GM12878 (cell line): ENCODE measurements around the gene ALX4. TPM values are rescaled to one million over a fixed set of nuclear protein-coding genes. Genes with fewer than 3 reads are reported as not detected.

Experiments used
- ATAC-seq: fragments of 200-7000 bp; cut with Tn5 transposase; 3 replicates; pipeline ENCODE4 v1.9.1; 2020; ENCODE audit warnings: mild to moderate bottlenecking, moderate library complexity
- BruUV-seq: library from RNA; stranded (reverse); fragments of 400-500 nt; replicated peaks from 2 replicates; lab custom pipeline; 2021; lab: Mats Ljungman, UMichigan
- CTCF ChIA-PET: fragments of 300-600 bp; sonication (Branson Sonifier 250); formaldehyde crosslinking; extraction: SDS; loops from one replicate; lab custom pipeline; 2021; ENCODE audit warnings: inconsistent platforms; lab: Yijun Ruan, JAX
- POLR2A ChIA-PET: fragments of 350-600 bp; formaldehyde crosslinking; extraction: SDS; loops from one replicate; lab custom pipeline; 2021; ENCODE audit warnings: inconsistent platforms; lab: Charles Lee
- RAD21 ChIA-PET: fragments of 300-600 bp; sonication (Branson Sonifier 250); formaldehyde crosslinking; loops from one replicate; lab custom pipeline; 2023; ENCODE audit warnings: antibody characterized with exemption; ENCODE audit not compliant: unreplicated experiment; lab: Charles Lee
- SMC1A ChIA-PET: fragments of 300-600 bp; sonication (Branson Sonifier 250); formaldehyde crosslinking; loops from one replicate; lab custom pipeline; 2023; ENCODE audit not compliant: unreplicated experiment, uncharacterized antibody; lab: Charles Lee
- DNase-seq: peaks from one replicate; pipeline ENCODE4 v3.0.0-alpha.2; 2011; ENCODE audit warnings: low read depth, low spot score
- FAIRE-seq: peaks from 3 replicates; lab custom pipeline; 2011; peaks lifted over from hg19 to GRCh38; lab: Jason Lieb, UNC
- H2AFZ ChIP-seq: 2 replicates; pipeline ENCODE4 v1.6.0; 2011; ENCODE audit warnings: low read depth, low read length, control low read depth; ENCODE audit not compliant: control insufficient read depth
- H3K27ac ChIP-seq: 2 replicates; pipeline ENCODE4 v1.5.1; 2011; ENCODE audit warnings: control low read depth; ENCODE audit not compliant: control insufficient read depth, insufficient read depth
- H3K27me3 ChIP-seq, 2 experiments: replicated peaks in 1 of 2; 2 replicates each; pipeline versions ENCODE4 v1.6.0 to v1.6.1; 2011; ENCODE audit warnings: low read length in 1 of 2; ENCODE audit not compliant: control insufficient read depth in 2 of 2, insufficient read depth in 2 of 2
- H3K36me3 ChIP-seq, 2 experiments: 2 replicates each; pipeline ENCODE4 v1.5.1; 2011; ENCODE audit warnings: low read length in 1 of 2; ENCODE audit not compliant: control insufficient read depth in 2 of 2, insufficient read depth in 2 of 2
- H3K4me1 ChIP-seq: 2 replicates; pipeline ENCODE4 v1.6.1; 2011; ENCODE audit warnings: mild to moderate bottlenecking, low read length, moderate library complexity, mixed read lengths; ENCODE audit not compliant: control insufficient read depth, insufficient read depth
- H3K4me2 ChIP-seq: 2 replicates; pipeline ENCODE4 v1.6.0; 2011; ENCODE audit warnings: control low read depth; ENCODE audit not compliant: control insufficient read depth, insufficient read depth
- H3K4me3 ChIP-seq: fragments of 200-600 bp; sonication (generic); 2 replicates; pipeline ENCODE4 v1.5.1; 2016
- H3K79me2 ChIP-seq: 2 replicates; pipeline ENCODE4 v1.6.0; 2011; ENCODE audit warnings: low read length; ENCODE audit not compliant: control insufficient read depth, insufficient read depth
- H3K9ac ChIP-seq: 2 replicates; pipeline ENCODE4 v1.8.0; 2011; ENCODE audit warnings: low read length, control low read depth, mixed read lengths; ENCODE audit not compliant: control insufficient read depth, insufficient read depth
- H3K9me3 ChIP-seq: replicated peaks from 3 replicates; pipeline ENCODE4 v1.5.1; 2011; ENCODE audit warnings: mild to moderate bottlenecking, low read length; ENCODE audit not compliant: control insufficient read depth, insufficient read depth
- H4K20me1 ChIP-seq: 2 replicates; pipeline ENCODE4 v1.6.0; 2011; ENCODE audit not compliant: control insufficient read depth, insufficient read depth
- BRCA1 ChIP-seq: IDR thresholded peaks from 2 replicates; pipeline ENCODE4 v1.6.1; 2011; ENCODE audit warnings: low read depth, low read length, improper control_type of control experiment
- CBFB ChIP-seq: IDR thresholded peaks from 2 replicates; pipeline ENCODE4 v1.6.1; 2016; ENCODE audit warnings: antibody characterized with exemption, low read depth
- EZH2 ChIP-seq: IDR thresholded peaks from 2 replicates; pipeline ENCODE4 v1.6.1; 2012; ENCODE audit warnings: low read depth, mild to moderate bottlenecking, control low read depth, inconsistent platforms, low read length, borderline replicate concordance; ENCODE audit not compliant: control insufficient read depth
- FOS ChIP-seq: IDR thresholded peaks from 3 replicates; pipeline ENCODE4 v1.6.1; 2011; ENCODE audit warnings: borderline replicate concordance; ENCODE audit not compliant: insufficient read length; ENCODE audit errors: extremely low read depth
- MYC ChIP-seq: IDR thresholded peaks from 2 replicates; pipeline ENCODE4 v1.6.1; 2011; ENCODE audit warnings: mild to moderate bottlenecking, low read length, moderate library complexity, inconsistent platforms; ENCODE audit not compliant: insufficient read depth, insufficient replicate concordance, insufficient read length, severe bottlenecking
- NBN ChIP-seq: fragments of 450-650 bp; IDR thresholded peaks from 2 replicates; pipeline ENCODE4 v1.6.1; 2016
- NFYA ChIP-seq: IDR thresholded peaks from 2 replicates; pipeline ENCODE4 v1.6.1; 2011; ENCODE audit warnings: low read depth, mild to moderate bottlenecking, low read length, improper control_type of control experiment, borderline replicate concordance
- NRF1 ChIP-seq: conservative IDR thresholded peaks from 2 replicates; pipeline ENCODE4 v1.6.1; 2011; ENCODE audit warnings: mild to moderate bottlenecking, low read depth, low read length, improper control_type of control experiment
- PAX8 ChIP-seq: fragments of 450-650 bp; IDR thresholded peaks from 2 replicates; pipeline ENCODE4 v1.6.1; 2017; ENCODE audit warnings: mild to moderate bottlenecking, moderate library complexity
- PML ChIP-seq: IDR thresholded peaks from 2 replicates; pipeline ENCODE4 v1.6.1; 2012; ENCODE audit warnings: low read length, inconsistent platforms
- RAD21 ChIP-seq: IDR thresholded peaks from 2 replicates; pipeline ENCODE4 v1.6.1; 2011; ENCODE audit warnings: mild to moderate bottlenecking, low read depth, low read length, moderate library complexity; ENCODE audit not compliant: insufficient read depth
- RCOR1 ChIP-seq: conservative IDR thresholded peaks from 2 replicates; pipeline ENCODE4 v1.6.1; 2012; ENCODE audit warnings: low read depth, low read length, improper control_type of control experiment
- ZNF217 ChIP-seq: fragments of 450-650 bp; IDR thresholded peaks from 2 replicates; pipeline ENCODE4 v1.6.1; 2017; ENCODE audit warnings: antibody characterized with exemption, mild to moderate bottlenecking
- whole genome bisulfite sequencing: methylation state at CpG from one replicate; pipeline ENCODE4 v1.1.6; 2016; ENCODE audit warnings: low lambda C conversion rate; ENCODE audit not compliant: insufficient replicate concordance, insufficient coverage; ENCODE audit errors: missing lambda C conversion rate; 5-methylcytosine and 5-hydroxymethylcytosine counted together
- in situ Hi-C: fragments of 300-500 bp; cut with MboI; formaldehyde crosslinking; loops from 9 replicates; pipeline ENCODE4 v1.14.3; 2018; ENCODE audit warnings: mixed read lengths
- intact Hi-C: fragments of 100-400 bp; cut with micrococcal nuclease; formaldehyde crosslinking; loops from one replicate; pipeline ENCODE4 v1.14.2; 2022; ENCODE audit not compliant: unreplicated experiment
- polyA plus RNA-seq, 11 experiments: library from polyadenylated mRNA; depleted of rRNA in 4 of 11; unstranded in 6 of 11; stranded (reverse) in 5 of 11; fragments of >200 nt; fragmentation: Nextera tagmentation in 4 of 11; fragmentation: Illumina TruSeq in 1 of 11; extraction: Ambion mirVana in 4 of 11; extraction: Trizol in 1 of 11; gene quantifications; 1 replicate in 1 of 11; 2 replicates in 10 of 11; pipeline versions ENCODE4 v1.2.1 to v1.2.3, GENCODE V29; 2011 to 2016; ENCODE audit warnings: inconsistent platforms in 2 of 11, missing spikeins in 2 of 11, low read depth in 1 of 11
- total RNA-seq, 4 experiments: library from RNA; depleted of rRNA in 3 of 4; stranded (reverse); fragments of >200 nt in 3 of 4; fragmentation: Illumina TruSeq in 1 of 4; extraction: Trizol in 1 of 4; gene quantifications; 2 replicates each; pipeline versions ENCODE4 v1.2.1 to v1.2.3, GENCODE V29; 2013 to 2021
- TF ChIP-seq, protein P1 (sequence below): fragments of 450-650 bp; IDR thresholded peaks from 2 replicates; pipeline ENCODE4 v1.6.1; 2017; ENCODE audit warnings: mild to moderate bottlenecking, moderate library complexity
- TF ChIP-seq, protein P2 (sequence below): IDR thresholded peaks from 2 replicates; pipeline ENCODE4 v1.6.1; 2012; ENCODE audit warnings: low read depth, low read length, improper control_type of control experiment
- TF ChIP-seq, protein P3 (sequence below): fragments of 450-650 bp; IDR thresholded peaks from 2 replicates; pipeline ENCODE4 v1.6.1; 2018; ENCODE audit warnings: borderline replicate concordance, mild to moderate bottlenecking; ENCODE audit not compliant: partially characterized antibody
- TF ChIP-seq, protein P4 (sequence below): fragments of 450-650 bp; IDR thresholded peaks from 2 replicates; pipeline ENCODE4 v1.6.1; 2016; ENCODE audit warnings: mild to moderate bottlenecking

ALX4 gene
- total and polyA plus RNA-seq, 10 of the 15 experiments (the other 5 are each of a cell fraction or from before 2014, with no cell fraction given): not detected

- Histone ChIP-seq H3K27me3 (peaks cover 0 to 5% of the 10 kb centered on the region in 2 experiments; a peak in 3 of 4 replicates), H3K9me3 (no peaks in the 10 kb centered on the region), H3K4me1 (peaks cover 4% of the 10 kb centered on the region), H3K79me2 (no peaks in the 10 kb centered on the region), H2AFZ (no peak overlapping the region), H3K9ac (no peak overlapping the region), H3K36me3 (no peaks in the 10 kb centered on the region), H3K4me2 (no peak overlapping the region), H3K27ac (no peak overlapping the region), H4K20me1 (no peaks in the 10 kb centered on the region), H3K4me3 (no peak overlapping the region)
- no peak for ATAC-seq
- CTCF ChIA-PET: no interaction called here
- SMC1A ChIA-PET: no interaction called here
- RAD21 ChIA-PET: no interaction called here
- intact Hi-C loops: no loop called here
- 4% methylated on average over 3 of the region's 3 CpGs for WGBS
- FAIRE-seq: no peak
- POLR2A ChIA-PET: no interaction called here
- TF ChIP-seq, protein P1, sequence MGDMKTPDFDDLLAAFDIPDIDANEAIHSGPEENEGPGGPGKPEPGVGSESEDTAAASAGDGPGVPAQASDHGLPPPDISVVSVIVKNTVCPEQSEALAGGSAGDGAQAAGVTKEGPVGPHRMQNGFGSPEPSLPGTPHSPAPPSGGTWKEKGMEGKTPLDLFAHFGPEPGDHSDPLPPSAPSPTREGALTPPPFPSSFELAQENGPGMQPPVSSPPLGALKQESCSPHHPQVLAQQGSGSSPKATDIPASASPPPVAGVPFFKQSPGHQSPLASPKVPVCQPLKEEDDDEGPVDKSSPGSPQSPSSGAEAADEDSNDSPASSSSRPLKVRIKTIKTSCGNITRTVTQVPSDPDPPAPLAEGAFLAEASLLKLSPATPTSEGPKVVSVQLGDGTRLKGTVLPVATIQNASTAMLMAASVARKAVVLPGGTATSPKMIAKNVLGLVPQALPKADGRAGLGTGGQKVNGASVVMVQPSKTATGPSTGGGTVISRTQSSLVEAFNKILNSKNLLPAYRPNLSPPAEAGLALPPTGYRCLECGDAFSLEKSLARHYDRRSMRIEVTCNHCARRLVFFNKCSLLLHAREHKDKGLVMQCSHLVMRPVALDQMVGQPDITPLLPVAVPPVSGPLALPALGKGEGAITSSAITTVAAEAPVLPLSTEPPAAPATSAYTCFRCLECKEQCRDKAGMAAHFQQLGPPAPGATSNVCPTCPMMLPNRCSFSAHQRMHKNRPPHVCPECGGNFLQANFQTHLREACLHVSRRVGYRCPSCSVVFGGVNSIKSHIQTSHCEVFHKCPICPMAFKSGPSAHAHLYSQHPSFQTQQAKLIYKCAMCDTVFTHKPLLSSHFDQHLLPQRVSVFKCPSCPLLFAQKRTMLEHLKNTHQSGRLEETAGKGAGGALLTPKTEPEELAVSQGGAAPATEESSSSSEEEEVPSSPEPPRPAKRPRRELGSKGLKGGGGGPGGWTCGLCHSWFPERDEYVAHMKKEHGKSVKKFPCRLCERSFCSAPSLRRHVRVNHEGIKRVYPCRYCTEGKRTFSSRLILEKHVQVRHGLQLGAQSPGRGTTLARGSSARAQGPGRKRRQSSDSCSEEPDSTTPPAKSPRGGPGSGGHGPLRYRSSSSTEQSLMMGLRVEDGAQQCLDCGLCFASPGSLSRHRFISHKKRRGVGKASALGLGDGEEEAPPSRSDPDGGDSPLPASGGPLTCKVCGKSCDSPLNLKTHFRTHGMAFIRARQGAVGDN: no peak
- TF ChIP-seq RCOR1 (no peak), NRF1 (no peak), ZNF217 (no peak), BRCA1 (no peak), FOS (no peak), EZH2 (no peak), PAX8 (no peak), MYC (no peak), RAD21 (no peak), PML (no peak), NBN (no peak), CBFB (no peak), NFYA (no peak)
- TF ChIP-seq, protein P2, sequence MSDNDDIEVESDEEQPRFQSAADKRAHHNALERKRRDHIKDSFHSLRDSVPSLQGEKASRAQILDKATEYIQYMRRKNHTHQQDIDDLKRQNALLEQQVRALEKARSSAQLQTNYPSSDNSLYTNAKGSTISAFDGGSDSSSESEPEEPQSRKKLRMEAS: no peak
- TF ChIP-seq, protein P3, sequence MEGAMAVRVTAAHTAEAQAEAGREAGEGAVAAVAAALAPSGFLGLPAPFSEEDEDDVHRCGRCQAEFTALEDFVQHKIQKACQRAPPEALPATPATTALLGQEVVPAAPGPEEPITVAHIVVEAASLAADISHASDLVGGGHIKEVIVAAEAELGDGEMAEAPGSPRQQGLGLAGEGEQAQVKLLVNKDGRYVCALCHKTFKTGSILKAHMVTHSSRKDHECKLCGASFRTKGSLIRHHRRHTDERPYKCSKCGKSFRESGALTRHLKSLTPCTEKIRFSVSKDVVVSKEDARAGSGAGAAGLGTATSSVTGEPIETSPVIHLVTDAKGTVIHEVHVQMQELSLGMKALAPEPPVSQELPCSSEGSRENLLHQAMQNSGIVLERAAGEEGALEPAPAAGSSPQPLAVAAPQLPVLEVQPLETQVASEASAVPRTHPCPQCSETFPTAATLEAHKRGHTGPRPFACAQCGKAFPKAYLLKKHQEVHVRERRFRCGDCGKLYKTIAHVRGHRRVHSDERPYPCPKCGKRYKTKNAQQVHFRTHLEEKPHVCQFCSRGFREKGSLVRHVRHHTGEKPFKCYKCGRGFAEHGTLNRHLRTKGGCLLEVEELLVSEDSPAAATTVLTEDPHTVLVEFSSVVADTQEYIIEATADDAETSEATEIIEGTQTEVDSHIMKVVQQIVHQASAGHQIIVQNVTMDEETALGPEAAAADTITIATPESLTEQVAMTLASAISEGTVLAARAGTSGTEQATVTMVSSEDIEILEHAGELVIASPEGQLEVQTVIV: no peak
- TF ChIP-seq, protein P4, sequence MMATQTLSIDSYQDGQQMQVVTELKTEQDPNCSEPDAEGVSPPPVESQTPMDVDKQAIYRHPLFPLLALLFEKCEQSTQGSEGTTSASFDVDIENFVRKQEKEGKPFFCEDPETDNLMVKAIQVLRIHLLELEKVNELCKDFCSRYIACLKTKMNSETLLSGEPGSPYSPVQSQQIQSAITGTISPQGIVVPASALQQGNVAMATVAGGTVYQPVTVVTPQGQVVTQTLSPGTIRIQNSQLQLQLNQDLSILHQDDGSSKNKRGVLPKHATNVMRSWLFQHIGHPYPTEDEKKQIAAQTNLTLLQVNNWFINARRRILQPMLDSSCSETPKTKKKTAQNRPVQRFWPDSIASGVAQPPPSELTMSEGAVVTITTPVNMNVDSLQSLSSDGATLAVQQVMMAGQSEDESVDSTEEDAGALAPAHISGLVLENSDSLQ: no peak
- no TSS peak for BruUV-seq
- DNase-seq: no peak
- in situ Hi-C loops: no loop called here
These were observed 35.8 kb upstream of the ALX4 start for GRCh38 chr11:44345781-44346180.
